ENCODE data around the gene CPNE5. TPM values are rescaled to one million over a fixed set of nuclear protein-coding genes. Genes with fewer than 3 reads are reported as not detected.

CPNE5 gene
- total RNA-seq, 1 experiment from 2014 or later, result not detected

DNA sequence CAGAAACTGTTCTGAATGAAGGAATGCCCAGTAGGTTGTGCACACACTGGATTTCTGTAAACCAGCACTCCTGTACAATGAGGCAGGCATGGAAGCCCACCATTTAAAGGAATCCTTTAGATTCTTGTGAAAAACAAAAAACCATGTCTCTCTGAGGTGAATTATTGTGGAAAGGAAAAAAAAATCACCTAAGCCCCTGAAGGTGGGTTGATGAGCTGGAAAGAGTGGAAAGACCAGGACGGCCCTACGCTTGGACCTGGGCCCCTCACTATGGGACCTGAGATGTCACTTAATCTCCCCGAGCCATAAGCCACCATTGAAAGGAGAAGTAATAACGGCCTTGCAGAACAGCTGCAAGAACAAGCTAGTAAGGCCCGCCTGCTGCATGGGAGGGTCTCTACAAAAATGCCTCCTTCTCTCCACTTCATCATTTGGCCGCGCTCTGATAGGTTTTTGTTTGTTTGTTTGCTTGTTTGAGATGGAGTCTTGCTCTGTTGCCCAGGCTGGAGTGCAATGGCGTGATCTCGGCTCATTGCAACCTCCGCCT lies 72.8 kb downstream of the CPNE5 start:
- no peak for DNase-seq (ENCODE audit: low read depth)

DNA sequence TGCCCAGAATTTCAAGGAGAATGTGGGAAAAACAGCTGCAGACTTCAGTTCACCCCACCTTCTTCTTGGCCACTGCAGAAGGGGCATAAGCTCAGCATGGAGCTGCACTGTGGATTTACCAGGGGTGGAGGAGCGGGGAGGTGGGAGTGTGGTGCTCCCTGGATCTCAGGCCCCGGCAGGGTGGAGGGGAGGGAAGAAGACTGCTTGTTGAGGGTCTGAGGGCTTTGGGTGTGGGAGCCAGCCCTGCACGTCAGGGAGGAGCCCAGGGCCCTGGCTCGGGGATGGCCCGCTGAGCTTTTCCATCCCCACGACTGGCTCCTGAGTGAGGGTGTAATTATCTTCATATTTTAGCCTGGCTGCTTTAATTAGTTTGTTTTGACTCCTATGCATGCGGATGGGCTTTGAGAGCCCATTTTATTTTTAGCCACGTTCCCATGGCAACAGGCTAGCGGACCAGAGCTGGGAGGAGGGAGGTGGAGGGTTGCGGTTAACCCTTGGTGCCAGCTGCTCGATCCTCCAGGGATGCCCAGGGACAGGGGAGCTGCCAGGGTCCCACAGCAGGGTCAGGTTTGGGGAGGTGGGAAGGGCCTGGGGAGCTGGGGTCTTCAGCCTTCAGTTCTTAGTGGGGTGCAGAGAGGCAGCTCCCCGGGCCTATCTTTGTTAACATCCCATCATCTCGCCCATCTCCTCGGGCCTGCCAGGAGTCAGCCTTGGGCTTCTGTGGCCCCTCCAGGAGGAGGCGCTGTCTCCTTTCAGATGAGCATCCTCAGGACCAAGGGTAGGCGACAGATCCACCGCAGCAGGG lies 73.4 kb downstream of the CPNE5 start:
- peak; percentile 79 for DNase-seq (ENCODE audit: low read depth)

DNA sequence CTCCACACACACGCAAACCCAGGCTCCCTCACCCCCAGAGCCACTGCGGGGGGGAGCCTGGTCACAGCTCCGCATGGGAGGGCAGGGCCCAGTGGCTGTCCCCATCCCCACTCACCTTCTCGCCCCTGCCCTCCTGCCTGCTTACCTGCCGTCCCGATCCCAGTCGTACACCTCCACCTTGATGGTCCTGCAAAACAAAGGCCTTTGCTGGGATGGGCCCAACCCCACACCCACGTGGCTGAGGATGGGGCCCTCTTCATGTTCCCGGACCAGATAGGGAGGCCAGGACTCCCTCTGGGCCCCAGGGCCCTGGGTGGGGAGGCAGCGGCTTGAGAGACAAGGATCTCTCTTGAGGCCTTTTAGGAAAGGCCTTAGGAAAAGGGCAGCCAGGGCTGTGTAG lies 74.1 kb downstream of the CPNE5 start:
- DNase-seq (ENCODE audit: low read depth), result no peak

DNA sequence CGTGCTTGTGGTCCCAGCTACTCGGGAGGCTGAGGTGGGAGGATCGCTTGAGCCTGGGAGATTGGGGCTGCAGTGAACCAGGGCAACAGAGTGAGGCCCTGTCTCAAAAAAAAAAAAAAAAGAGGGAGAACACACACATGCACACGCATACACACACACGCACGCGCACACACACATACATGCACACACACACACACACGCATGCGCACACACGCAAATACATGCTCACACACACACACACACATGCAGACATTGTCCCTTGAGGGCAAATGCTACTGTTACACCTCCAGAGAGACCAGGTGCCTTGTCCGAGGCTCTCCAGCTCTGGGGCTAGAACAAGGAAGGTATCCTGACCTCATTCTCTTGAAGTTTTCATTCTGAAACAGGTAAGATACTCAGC lies 77.1 kb downstream of the CPNE5 start:
- no peak for DNase-seq (ENCODE audit: low read depth)

DNA sequence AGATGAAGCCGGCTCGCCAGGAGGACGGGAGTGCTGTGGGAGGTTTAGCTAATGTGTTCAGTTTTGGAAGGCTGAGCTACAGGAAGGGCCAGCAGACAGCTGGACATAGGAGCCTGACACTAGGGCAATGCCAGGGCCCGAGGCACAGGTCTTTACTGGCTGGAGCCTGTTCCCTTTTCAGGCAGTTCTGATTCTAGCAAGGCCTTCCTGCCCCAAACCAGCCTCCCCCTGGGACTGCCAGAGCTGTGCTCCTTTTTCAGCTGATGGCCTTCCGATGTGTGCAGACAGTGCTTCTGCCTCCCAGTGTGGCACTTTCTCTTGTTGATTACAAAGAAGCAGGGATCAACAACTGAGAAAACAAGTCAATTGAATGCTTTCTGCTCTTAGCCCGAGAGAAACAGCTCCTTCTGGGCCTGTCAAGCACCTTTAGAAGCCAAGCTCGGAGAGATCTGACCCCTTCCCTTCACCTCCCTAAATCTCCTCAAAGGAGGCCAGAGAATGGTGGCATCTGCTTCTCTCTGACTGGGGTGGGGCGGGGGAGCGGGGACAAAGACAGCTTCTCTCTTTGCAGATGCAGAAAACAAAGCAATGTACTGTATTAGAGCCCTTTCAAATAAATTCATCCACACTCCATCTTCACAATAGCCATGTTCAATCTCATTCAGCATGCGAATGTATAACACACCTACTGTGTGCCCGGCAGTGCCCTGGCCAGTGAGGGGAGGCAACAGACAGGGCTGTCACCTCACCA lies 78.4 kb downstream of the CPNE5 start:
- no peak for DNase-seq (ENCODE audit: low read depth)

DNA sequence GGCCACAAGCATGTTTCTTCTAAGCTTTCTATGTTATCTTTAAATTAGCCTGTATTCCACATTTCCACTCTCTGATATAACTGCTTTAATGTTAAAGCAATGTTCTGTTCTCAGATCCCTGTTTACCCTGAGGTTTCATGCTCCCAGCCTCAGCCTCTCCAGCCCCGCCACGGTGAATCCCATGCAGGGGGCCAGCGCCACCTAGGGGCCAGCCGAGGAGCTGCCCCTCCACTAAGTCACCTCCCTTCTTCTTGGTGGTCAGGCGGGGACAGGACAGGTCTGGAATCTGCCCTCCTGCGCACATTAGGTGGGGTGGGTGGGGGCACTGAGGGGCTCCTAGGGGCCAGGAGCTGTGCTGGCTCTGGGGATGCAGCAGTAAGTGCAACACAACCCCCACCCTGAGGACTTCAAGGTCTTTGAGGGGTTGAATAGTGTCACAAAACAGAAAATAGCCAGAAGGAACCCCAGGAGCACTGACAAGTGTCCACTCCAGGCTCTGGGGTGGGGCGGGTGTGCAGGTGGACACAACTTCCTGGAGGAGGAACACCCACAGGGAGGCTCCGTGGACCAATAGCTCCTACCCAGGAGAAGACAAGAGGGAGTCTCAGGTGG lies 80.0 kb downstream of the CPNE5 start:
- peak; percentile 53 for DNase-seq (ENCODE audit: low read depth)

DNA sequence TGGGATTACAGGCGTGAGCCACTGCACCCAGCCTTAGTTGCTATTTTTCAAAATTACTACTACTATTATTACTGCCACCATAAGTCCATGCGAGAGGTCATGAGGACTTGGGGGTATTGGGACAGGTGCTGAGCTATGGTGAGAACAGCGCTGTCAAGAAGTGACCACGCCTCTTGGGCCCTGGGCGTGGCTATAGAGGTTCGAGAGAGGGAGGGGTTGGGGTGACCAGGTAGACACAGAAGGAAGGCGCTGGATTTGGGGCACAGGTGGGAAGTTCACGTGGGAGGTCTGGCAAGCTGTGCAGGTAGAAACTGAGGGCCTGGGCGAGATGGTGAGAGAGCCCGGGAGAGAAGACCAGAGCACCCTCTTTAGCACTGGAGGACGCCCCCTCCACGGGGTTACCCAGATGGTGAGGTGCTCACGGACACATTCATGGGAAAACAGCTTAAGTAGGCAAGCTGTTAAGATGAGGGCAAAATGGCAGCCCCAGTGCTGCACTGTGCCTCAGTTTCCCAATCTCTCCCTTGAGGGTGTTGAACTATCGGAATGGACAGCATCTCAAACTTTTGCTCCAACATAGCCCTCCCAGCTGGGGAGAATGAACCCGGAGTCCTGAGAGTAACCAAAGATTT lies 80.6 kb downstream of the CPNE5 start:
- DNase-seq (ENCODE audit: low read depth), result no peak

DNA sequence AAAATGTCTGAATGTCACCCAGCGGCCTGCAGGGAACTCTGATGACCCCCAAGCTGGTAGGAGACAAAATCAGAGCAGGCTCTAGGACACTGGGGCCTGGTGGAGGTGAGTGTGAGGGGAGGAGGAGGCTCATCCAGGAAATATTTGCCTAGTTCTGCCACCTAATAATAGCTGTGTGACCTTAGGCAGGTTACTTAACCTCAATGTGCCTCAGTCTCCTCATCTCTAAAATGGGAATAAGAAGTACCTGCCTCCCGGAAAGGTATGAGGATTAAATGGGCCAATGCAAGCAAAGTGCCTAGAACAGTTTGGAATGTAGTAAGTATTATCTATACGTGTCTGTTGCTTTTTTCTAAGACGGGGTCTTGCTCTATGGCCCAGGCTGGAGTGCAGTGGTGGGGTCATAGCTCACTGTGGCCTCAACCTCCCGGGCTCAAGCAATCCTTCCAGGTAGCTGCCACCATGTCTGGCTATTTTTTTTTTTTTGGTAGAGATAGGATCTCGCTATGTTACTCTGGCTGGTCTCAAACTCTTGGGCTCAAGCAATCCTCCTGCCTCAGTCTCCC lies 81.2 kb downstream of the CPNE5 start:
- DNase-seq (ENCODE audit: low read depth), result no peak

DNA sequence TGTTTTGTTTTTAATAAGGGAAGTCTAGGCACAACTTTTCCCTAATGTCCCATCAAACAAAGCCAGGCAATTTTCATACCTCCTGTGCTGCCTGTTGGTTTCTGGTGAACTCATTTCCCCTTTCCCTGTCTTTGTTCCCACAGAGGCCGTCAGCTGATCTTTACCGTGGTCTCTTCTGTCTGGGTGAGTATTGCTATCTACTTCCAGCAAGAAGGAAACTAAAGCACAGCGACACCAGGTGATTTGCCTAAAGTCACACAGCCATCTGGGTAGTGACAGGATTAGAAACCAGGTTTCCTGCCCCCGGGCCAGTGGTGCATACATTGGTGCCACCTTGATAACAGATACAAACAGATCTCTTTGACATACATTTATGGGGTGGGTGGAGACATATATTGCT lies 82.0 kb downstream of the CPNE5 start:
- no peak for DNase-seq (ENCODE audit: low read depth)

DNA sequence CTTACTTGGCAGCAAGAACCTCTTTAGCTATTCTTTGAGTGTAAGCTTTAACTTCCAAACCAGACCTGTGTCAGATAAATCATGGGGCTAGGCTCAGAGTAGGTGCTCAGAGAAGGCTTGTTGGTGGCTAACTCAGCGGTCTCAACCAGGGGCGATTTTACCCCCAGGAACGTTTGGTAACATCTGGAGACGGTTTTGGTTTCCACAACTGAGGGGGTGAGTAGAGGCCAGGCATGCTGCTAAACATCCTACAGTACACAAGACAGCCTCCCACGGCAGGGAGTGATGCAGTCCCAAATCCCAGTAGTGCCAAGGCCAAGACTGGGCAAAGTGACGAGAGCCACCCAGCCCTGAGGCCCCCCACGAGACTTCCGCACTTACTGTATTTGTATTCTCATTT lies 82.5 kb downstream of the CPNE5 start:
- DNase-seq (ENCODE audit: low read depth), result no peak

DNA sequence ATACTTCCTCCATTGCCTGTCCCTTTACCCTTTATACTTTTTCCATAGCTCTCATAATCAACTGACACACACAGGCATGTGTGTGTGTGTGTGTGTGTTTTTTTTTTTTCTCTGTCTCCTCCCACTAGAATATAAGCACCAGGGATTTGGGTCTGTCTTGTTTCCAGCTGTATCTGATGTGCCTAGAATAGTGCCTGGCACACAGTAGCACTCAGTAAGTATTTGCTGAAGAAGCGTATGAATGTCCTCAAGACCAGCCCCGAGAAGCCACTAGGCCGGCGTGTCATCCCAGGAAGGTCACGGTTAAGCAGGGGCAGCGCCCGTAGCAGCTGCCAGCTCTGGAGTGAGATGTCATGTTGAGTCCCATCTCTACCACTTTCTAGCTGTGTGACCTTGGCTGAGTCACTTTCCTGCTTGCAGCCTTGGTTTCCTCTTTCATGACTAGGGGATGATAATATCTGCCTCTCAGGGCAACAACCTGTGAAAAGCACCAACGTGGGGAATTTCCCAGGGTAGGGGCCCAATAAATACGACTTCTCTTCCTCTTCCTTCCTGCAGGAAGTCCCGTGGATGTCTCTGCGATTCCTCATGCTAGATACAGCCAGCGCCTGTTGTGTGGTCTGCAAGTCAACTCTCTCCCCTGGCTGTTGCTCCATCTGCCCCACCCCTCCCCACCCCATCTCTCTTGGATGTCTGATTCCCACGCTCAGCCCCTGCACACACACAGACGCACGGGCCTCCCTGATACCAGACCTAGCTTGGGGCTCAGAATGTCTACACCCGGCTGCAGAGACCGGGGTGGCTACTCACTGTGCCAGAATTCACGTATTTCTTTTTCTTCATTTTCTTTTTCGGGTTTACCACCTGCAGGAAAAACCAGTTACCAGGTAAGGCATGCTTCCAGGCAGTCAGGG lies 83.6 kb downstream of the CPNE5 start:
- peak; percentile 32 for DNase-seq (ENCODE audit: low read depth)

DNA sequence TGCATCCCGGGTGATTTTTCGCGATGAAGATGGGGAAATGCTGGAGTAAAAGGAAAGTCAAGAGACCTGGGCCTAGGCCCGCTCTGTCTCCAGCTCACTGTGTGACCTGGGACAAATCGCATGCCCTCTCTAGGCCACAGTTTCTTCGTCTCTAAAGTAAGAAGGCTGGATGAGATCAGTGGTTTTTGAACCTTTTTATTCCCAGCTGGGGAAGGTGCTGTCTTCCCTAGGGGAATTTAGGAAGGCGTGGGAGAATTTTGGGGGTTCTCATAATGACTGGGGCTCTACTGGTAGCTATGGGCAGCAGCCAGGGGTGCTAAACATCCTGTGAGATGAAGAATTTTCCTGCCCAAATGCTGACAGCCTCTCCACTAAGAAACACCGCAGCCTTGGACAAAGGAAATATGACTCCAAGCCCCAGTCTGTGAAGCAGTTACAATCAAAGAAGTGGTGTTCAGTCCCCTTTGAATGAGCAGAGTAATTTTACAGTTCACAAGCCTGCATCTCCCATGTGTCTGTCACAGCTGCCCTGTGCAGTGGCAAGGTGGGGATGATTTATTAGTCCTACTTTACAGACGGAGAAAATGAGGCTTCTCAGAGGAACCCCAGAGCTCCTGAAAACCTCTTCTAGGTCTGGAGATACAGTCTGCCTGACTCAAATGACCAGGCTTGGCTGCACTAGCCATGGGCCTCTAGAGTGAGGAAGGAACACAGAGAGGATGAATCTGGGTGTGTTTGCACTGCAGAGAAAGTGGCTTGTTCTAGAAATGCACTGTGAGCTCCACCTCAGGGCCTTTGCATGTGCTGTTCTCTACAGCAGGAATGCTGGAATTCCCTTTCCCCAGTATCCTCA lies 84.4 kb downstream of the CPNE5 start:
- no peak for DNase-seq (ENCODE audit: low read depth)

DNA sequence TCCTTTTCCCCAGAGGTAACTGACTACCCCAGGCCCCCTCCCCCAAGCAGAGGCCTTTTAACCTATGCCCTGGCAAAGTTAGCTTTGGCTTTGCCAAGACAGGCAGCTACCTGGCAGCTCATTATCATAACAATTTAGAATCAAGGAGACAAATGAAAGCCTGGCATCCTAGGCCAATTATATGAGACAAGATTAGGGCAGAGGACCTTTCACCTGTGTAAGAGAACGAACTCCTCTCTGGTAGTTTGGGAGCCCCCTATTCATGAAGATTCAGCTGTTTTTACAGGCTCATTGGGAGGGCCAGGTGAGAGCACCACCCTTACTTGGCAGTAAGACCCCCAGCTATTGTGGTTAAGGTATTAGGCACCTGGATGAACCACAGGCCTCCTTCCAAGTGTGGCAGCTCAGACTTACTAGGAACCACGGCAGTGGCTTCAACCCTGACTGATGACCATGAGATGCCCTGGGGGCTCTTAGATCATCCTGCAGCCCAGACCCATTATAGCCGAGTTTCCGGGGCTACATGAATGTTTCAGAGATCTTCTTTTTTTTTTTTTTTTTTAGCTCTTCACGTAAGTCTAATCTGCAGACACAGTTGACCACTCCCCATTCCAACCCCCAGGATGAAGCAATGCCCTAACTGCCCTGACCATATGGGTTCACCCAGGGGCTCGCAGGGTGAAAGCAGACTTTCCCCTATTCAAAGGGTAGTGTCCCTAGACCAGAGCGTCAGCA lies 85.4 kb downstream of the CPNE5 start:
- DNase-seq (ENCODE audit: low read depth), result no peak

DNA sequence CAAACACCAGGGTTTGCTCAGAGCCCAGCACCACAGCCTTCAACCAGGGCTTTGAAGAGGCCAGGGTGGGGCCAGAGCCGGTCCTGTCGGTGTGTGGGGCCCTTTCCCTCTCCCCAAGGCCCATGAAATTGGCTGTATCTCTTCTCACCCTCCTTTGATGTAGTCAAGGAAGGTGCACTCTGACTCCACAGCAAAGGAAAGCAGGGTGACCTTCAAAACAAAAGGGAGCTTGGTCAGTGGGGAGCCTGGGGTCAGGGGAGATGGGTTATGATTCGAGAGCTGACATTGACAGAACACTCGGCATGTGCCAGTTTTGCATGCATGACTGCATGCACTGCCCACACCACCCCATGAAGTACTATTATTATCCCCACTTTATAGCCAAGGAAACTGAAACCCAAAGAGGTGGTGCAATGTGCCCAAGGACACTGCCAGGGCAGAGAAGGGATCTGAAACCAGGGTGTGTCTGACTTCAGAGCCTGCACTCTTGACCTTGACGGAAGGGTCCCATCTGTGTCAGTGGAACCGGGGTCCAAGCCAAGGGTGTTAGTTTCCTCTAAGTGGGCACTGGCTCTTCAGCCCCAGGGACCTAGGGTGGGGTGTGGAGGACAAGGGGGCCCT lies 86.2 kb downstream of the CPNE5 start:
- DNase-seq (ENCODE audit: low read depth), result no peak

DNA sequence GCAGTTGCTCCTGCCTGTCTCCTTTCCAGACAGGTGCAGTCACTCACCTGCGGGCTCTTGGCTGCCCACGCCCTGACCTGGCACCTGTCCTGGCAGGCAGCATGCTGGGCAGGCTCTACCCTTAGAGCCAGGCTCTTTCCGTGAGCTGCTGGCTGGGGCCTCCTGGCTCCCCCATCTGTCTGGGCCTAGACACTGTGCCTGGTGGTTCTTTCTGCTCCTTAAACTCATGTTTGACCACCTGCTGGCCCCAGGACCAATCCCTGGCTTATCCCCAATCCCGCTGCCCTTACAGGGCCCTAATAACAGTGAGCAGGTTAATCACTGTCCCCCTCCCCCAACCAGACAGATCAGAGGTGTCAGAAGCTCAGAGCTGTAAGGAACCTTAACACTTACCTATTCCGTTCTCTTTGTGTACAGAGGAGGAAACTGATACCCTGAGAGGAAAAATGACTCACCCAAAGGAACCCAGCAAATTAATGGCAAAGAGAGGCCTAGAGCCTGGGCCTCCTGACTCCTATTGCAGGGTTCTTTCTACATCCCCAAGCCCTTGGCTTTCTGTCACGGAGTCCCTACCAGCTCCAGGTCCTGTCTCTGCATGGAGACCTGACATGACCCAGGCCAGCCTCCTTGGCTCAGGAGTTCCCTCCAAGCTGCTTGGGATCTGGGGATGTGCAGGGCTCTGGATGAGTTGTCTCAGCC lies 86.9 kb downstream of the CPNE5 start:
- DNase-seq (ENCODE audit: low read depth), result no peak

DNA sequence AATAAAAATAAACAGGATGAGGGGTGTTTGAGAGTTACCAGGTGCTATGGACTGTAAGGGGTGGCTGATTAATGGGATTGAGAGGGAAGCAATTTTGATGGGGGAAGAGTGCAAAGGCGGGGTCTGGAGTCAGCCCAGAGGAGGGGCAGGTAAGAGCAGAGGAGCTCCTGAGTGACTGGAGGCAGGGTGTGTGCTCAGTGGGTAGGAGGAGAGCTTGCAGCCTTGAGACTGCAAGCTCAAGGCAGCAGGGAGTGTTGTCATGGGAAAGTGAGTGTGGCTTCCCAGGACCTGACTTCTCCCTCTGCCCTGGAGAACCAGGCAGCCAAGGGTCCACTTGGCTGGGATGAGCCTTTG lies 87.4 kb downstream of the CPNE5 start:
- DNase-seq (ENCODE audit: low read depth), result no peak

DNA sequence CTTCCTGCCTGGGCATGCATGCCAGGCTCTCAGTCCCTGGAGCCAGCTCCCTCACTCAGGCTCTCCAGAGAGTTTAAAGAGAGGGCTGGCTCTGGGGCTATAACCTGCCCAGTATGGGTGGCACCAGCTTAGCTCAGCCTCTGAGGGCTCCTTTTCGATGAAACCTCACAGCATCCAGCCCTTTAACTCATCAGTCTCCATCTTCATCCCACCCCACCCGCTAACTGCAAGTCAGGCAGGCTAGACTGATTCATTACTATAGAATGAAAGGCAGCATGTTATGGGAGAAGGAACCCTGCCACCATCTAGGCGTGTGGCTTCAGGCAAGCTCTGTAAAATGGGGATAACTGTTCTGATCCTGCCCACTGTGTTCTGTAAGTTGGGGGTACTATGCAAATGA lies 88.2 kb downstream of the CPNE5 start:
- DNase-seq (ENCODE audit: low read depth), result no peak
